Osteocyte (in vitro differentiated cells): Measurements from ENCODE around the gene ZCCHC7. TPM values are rescaled to one million over a fixed set of nuclear protein-coding genes. Genes with fewer than 3 reads are reported as not detected.

Experiments
- DNase-seq: peaks from one replicate; pipeline ENCODE4 v3.0.0; 2021; ENCODE audit warnings: mixed read lengths; ENCODE audit not compliant: unreplicated experiment; ENCODE audit errors: extremely low spot score
- H3K27ac Mint-ChIP-seq: one replicate; pipeline ENCODE4 v1.8.0; 2021; ENCODE audit warnings: mild to moderate bottlenecking, mixed read lengths; ENCODE audit not compliant: unreplicated experiment
- H3K27me3 Mint-ChIP-seq: one replicate; pipeline ENCODE4 v1.8.0; 2021; ENCODE audit warnings: mixed read lengths; ENCODE audit not compliant: unreplicated experiment
- H3K36me3 Mint-ChIP-seq: one replicate; pipeline ENCODE4 v1.8.0; 2021; ENCODE audit warnings: mixed read lengths; ENCODE audit not compliant: unreplicated experiment
- H3K4me1 Mint-ChIP-seq: one replicate; pipeline ENCODE4 v1.8.0; 2021; ENCODE audit warnings: mixed read lengths; ENCODE audit not compliant: unreplicated experiment
- H3K4me3 Mint-ChIP-seq: one replicate; pipeline ENCODE4 v1.8.0; 2021; ENCODE audit warnings: mild to moderate bottlenecking, moderate library complexity, mixed read lengths; ENCODE audit not compliant: unreplicated experiment
- H3K9me3 Mint-ChIP-seq: one replicate; pipeline ENCODE4 v1.8.0; 2021; ENCODE audit warnings: mixed read lengths; ENCODE audit not compliant: unreplicated experiment
- CTCF ChIP-seq: fragments of 200-600 bp; sonication (generic); IDR thresholded peaks from 2 replicates; pipeline ENCODE4 v1.5.0; 2021; ENCODE audit warnings: antibody characterized with exemption, mild to moderate bottlenecking, moderate library complexity
- total RNA-seq: library from RNA; stranded (reverse); gene quantifications from 2 replicates; pipeline ENCODE4 v1.2.1, GENCODE V29; 2021

The ZCCHC7 gene
- total RNA-seq, 1 donor from 2014 or later: 22.8 TPM

GRCh38 chr9:37405350-37405749, 285.0 kb downstream of the ZCCHC7 start:
- DNase-seq: no peak
- Mint-ChIP-seq H3K27ac (no peak overlapping the region), H3K27me3 (peaks cover 26% of the 10 kb centered on the region), H3K4me1 (no peaks in the 10 kb centered on the region), H3K9me3 (no peaks in the 10 kb centered on the region), H3K4me3 (no peak overlapping the region), H3K36me3 (no peaks in the 10 kb centered on the region)
- no peak for TF ChIP-seq CTCF

DNA sequence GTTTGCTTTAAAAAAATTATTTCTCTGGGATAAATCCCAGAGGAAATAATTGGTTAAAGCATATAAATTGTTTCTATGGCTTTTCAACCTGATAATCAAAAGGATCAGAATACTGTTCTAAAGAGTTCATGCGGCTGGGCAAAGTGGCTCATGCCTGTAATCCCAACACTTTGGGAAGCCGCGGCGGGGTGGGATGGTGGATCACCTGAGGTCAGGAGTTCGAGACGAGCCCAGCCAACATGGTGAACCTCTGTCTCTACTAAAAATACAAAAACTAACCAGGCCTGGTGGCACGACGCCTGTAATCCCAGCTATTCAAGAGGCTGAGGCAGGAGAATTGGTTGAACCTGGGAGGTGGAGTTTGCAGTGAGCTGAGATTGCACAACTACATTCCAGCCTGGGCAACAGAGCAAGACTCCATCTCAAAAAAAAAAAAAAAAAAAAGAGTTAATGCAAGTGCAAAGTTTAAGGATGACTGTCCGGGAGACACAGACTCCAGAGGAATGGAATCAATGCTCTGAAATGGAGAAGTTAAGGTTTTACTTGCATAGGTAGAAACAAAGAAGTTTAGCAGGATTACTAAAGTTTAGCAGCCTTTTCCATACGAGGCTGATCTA, 285.5 kb downstream of the ZCCHC7 start:
- Mint-ChIP-seq H3K9me3 (no peaks in the 10 kb centered on the region), H3K27me3 (peaks cover 26% of the 10 kb centered on the region), H3K36me3 (no peaks in the 10 kb centered on the region), H3K4me1 (no peaks in the 10 kb centered on the region), H3K27ac (no peak overlapping the region), H3K4me3 (no peak overlapping the region)
- no peak for DNase-seq
- no peak for TF ChIP-seq CTCF

- Mint-ChIP-seq H3K9me3 (no peaks in the 10 kb centered on the region), H3K27me3 (peaks cover 23% of the 10 kb centered on the region), H3K4me1 (peaks cover 1% of the 10 kb centered on the region), H3K27ac (no peak overlapping the region), H3K4me3 (no peak overlapping the region), H3K36me3 (no peaks in the 10 kb centered on the region)
- DNase-seq: no peak
- TF ChIP-seq CTCF: no peak
Observed at GRCh38 chr9:37406603-37407401, 286.4 kb downstream of the ZCCHC7 start.

DNA sequence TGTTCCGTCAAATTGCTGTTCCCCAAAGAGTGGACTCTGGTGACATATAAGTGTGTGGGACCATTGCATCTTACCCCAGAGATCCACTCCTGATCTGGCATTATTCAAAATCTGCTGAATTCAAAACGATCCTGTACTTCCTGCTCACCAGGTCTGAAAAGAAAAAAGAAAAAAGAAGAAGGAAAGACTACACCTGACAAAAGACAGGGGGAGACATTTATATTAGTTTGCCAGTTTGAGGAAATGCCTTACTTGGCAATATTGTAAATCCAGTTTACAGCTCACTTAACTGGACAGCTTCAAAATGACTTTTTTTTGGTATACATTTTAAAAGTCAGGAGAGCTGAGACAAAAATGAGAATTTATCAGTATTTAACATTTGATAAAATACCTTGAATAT, 287.1 kb downstream of the ZCCHC7 start:
- Mint-ChIP-seq H3K36me3 (no peaks in the 10 kb centered on the region), H3K27ac (no peak overlapping the region), H3K9me3 (no peaks in the 10 kb centered on the region), H3K4me1 (peaks cover 8% of the 10 kb centered on the region), H3K4me3 (no peak overlapping the region), H3K27me3 (peaks cover 23% of the 10 kb centered on the region)
- peak; percentile 42 for TF ChIP-seq CTCF
- DNase-seq: no peak

Other genes with a start within 250 kb of the ZCCHC7 start
- not detected in 2 replicates for gene PAX5, start 86.3 kb upstream of the ZCCHC7 start, total RNA-seq